Uterus (tissue), 4 donors: ENCODE results near the gene SLC25A34. TPM values are rescaled to one million over a fixed set of nuclear protein-coding genes. Genes with fewer than 3 reads are reported as not detected.

ENCODE experiments used
- DNase-seq, 2 donors: peaks; one replicate each; pipeline ENCODE4 v3.0.0-alpha.2; 2019 to 2020
- H3K27ac ChIP-seq, 2 donors: fragments of 200-600 bp; sonication (generic); 1 replicate in 1 of 2; 2 replicates in 1 of 2; pipeline ENCODE4 v1.5.1; 2016 to 2018
- H3K27me3 ChIP-seq, 2 donors: fragments of 200-600 bp; sonication (generic); one replicate each; pipeline ENCODE4 v1.5.1; 2018 to 2019; ENCODE audit warnings: control low read depth in 1 of 2
- H3K36me3 ChIP-seq, 2 donors: fragments of 200-600 bp; sonication (generic); one replicate each; pipeline ENCODE4 v1.5.1; 2019; ENCODE audit warnings: control low read depth in 1 of 2
- H3K4me1 ChIP-seq, 2 donors: fragments of 200-600 bp; sonication (generic); one replicate each; pipeline ENCODE4 v1.5.1; 2018 to 2019; ENCODE audit warnings: control low read depth in 1 of 2
- H3K4me3 ChIP-seq, 2 donors: fragments of 200-600 bp; sonication (generic); 1 replicate in 1 of 2; 2 replicates in 1 of 2; pipeline ENCODE4 v1.5.1; 2018 to 2019; ENCODE audit warnings: mild to moderate bottlenecking in 1 of 2
- H3K9me3 ChIP-seq, 2 donors: fragments of 200-600 bp; sonication (generic); one replicate each; pipeline ENCODE4 v1.5.1; 2019; ENCODE audit warnings: control low read depth in 1 of 2
- POLR2A ChIP-seq, 2 donors: fragments of 450-650 bp; IDR thresholded peaks; one replicate each; pipeline ENCODE4 v1.6.1; 2016; ENCODE audit warnings: antibody characterized with exemption in 2 of 2, mild to moderate bottlenecking in 1 of 2, moderate library complexity in 1 of 2
- intact Hi-C: fragments of 100-400 bp; cut with DNase I; formaldehyde crosslinking; loops from one replicate; pipeline ENCODE4 v1.15.1; 2023; ENCODE audit warnings: low total_unique reads
- total RNA-seq, 4 donors: library from RNA; depleted of rRNA in 3 of 4; stranded (reverse); fragments of >200 nt in 3 of 4; gene quantifications; one replicate each; pipeline versions ENCODE4 v1.1.0 to v1.2.4, GENCODE V29; 2014 to 2023
- TF ChIP-seq, protein P1 (sequence below), 4 experiments: fragments of 200-600 bp in 2 of 4; fragments of 450-650 bp in 2 of 4; sonication (generic) in 2 of 4; IDR thresholded peaks; one replicate each; pipeline ENCODE4 v1.5.1; 2016 to 2019; ENCODE audit warnings: antibody characterized with exemption in 4 of 4, mild to moderate bottlenecking in 2 of 4, moderate library complexity in 1 of 4
- donor health status: DM: yes; HTN: yes; CAD: no.

SLC25A34 gene
- total RNA-seq, 4 donors from 2014 or later, result 0.29 to 2.1 (median 1.6) TPM; not detected in 1

DNA sequence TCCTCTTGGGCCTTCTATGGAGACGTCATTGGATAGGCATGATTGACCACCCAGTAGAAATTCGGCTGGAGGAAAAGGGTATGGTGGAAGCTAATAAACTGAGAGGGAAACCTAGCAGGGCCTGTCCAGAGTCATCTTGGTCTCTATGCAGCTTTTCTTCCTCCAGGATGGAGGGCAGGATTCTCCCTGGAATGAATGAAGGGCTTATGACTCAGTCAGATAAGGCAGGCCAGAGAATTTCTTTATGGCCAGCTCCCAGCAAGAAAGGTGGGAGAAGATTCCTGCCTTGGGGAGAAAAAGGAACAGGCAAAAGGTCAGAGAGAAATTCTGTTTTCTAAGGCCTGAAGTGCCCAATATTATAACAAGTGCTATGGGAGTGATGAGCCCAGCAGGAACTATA, 39.6 kb downstream of the SLC25A34 start:
- no peak for DNase-seq
- Histone ChIP-seq H3K4me3 (no peak overlapping the region), H3K9me3 (no peaks in the 10 kb centered on the region), H3K27ac (no peak overlapping the region), H3K4me1 (no peaks in the 10 kb centered on the region), H3K27me3 (no peaks in the 10 kb centered on the region), H3K36me3 (no peaks in the 10 kb centered on the region)
- intact Hi-C loops, result no loop called here
- no peak for TF ChIP-seq POLR2A (IDR thresholded peaks at IDR 0.05)
- TF ChIP-seq, protein P1, sequence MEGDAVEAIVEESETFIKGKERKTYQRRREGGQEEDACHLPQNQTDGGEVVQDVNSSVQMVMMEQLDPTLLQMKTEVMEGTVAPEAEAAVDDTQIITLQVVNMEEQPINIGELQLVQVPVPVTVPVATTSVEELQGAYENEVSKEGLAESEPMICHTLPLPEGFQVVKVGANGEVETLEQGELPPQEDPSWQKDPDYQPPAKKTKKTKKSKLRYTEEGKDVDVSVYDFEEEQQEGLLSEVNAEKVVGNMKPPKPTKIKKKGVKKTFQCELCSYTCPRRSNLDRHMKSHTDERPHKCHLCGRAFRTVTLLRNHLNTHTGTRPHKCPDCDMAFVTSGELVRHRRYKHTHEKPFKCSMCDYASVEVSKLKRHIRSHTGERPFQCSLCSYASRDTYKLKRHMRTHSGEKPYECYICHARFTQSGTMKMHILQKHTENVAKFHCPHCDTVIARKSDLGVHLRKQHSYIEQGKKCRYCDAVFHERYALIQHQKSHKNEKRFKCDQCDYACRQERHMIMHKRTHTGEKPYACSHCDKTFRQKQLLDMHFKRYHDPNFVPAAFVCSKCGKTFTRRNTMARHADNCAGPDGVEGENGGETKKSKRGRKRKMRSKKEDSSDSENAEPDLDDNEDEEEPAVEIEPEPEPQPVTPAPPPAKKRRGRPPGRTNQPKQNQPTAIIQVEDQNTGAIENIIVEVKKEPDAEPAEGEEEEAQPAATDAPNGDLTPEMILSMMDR (IDR thresholded peaks at IDR 0.05), result no peak

DNA sequence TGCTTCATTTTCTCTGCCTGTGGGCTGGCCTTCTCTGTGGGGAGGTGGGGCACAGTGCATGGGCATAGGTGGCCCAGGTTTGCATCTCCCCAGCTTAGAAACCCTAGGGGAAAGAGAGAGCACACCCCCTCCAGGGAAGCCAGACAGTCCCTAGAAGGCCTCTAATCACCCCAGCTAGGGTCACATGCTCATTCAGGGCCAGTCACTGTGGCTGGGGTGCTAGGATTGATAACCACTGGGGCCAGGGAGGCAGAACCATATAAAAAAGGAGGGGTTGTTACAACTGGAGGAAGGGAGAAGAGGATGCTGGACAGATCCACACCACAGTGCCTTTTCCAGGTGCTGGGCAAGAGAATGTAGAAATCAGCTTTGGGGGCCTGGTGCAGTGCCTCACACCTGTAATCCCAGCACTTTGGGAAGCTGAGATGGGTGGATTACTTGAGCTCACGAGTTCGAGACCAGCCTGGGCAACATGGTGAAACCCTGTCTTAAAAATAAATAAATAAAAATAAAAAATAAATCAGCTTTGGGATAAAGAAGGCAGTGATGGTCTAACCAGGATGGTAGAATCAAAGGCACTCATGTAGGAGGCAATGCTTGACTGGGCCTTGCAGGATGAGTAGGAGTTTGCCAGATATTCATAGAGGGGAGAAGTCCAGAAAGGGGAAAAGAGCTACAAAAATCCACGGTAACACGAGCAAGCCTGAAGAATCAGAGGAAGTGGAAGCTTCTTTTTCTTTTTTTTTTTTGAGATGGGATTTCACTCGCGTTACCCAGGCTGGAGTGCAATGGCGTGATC, 42.0 kb downstream of the SLC25A34 start:
- DNase-seq, result no peak
- Histone ChIP-seq H3K27me3 (no peaks in the 10 kb centered on the region), H3K4me3 (no peak overlapping the region), H3K4me1 (no peaks in the 10 kb centered on the region), H3K36me3 (no peaks in the 10 kb centered on the region), H3K9me3 (no peaks in the 10 kb centered on the region), H3K27ac (no peak overlapping the region)
- intact Hi-C loops, result no loop called here
- no peak for TF ChIP-seq POLR2A (IDR thresholded peaks at IDR 0.05)
- TF ChIP-seq, protein P1 (IDR thresholded peaks at IDR 0.05), result no peak

DNA sequence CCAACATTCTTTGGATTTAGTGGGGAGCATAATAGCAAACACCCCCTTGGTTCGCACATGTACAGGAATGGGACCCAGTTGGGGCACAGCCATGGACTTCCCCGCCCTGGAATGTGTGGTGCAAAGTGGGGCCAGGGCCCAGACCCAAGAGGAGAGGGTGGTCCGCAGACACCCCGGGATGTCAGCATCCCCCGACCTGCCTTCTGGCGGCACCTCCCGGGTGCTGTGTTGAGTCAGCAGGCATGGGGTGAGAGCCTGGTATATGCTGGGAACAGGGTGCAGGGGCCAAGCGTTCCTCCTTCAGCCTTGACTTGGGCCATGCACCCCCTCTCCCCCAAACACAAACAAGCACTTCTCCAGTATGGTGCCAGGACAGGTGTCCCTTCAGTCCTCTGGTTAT, 49.6 kb downstream of the SLC25A34 start:
- DNase-seq, result no peak
- H3K9me3 ChIP-seq, result no peaks in the 10 kb centered on the region
- no peaks in the 10 kb centered on the region for H3K4me1 ChIP-seq
- TF ChIP-seq POLR2A (IDR thresholded peaks at IDR 0.05), result no peak
- TF ChIP-seq, protein P1 (IDR thresholded peaks at IDR 0.05), result no peak
- H3K27ac ChIP-seq, result no peak overlapping the region
- no peaks in the 10 kb centered on the region for H3K27me3 ChIP-seq
- no peaks in the 10 kb centered on the region for H3K36me3 ChIP-seq
- no peak overlapping the region for H3K4me3 ChIP-seq
- intact Hi-C loops, result no loop called here

DNA sequence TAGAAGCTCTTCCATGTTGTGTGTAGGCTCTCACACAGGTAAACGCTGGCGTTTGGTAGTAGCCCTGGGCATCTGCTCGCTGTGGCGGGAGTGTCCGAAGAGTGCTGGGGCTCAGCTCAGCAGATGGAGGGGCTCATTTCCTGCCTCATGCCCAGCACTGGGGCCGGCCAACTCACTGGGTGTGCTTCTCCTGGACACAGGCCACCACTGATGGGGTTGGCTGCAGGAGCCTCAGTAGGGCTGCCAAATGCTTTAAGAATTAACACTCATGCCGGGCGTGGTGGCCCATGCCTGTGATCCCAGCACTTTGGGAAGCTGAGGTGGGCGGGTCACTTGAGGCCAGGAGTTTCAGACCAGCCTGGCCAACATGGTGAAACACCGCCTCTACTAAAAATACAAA, 50.5 kb downstream of the SLC25A34 start:
- TF ChIP-seq, protein P1 (IDR thresholded peaks at IDR 0.05), result no peak
- TF ChIP-seq POLR2A (IDR thresholded peaks at IDR 0.05), result no peak
- H3K4me3 ChIP-seq, result no peak overlapping the region
- H3K36me3 ChIP-seq, result no peaks in the 10 kb centered on the region
- H3K9me3 ChIP-seq, result no peaks in the 10 kb centered on the region
- no peak for DNase-seq
- H3K27me3 ChIP-seq, result no peaks in the 10 kb centered on the region
- H3K4me1 ChIP-seq, result no peaks in the 10 kb centered on the region
- intact Hi-C loops, result no loop called here
- peak overlapping the region in 1 of 2 donors; percentile 4 for H3K27ac ChIP-seq

DNA sequence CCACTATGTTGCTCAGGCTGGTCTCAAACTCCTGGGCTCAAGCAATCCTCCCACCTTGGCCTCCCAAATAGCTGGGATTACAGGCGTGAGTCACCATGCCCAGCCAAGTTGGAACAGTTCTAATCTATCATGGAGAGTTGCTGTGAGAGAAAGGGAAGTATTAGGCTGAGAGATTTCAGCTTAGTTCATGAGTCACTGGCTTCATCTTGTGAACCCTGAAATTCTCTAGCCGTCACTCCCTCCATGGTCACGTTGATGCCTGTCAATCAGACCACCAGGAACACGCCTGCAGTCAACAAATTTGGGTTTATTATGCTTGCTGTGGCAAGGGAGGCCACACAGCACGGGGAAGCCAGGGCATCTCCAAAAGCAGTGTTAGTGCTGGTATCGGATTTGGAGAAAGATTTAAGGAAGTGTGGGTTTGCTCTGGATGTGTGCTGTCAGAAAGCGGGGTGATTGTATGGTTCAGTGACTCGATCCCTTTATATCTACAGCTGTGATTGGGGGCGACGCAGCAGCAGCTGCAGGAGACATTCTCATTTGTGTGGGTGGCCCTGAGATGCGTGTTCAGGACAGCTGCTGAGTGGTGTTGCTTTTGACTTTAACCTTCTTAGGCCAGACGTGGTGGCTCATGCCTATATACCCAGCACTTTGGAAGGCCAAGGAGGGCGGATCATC, 52.7 kb downstream of the SLC25A34 start:
- DNase-seq, result no peak
- Histone ChIP-seq H3K4me3 (no peak overlapping the region), H3K9me3 (no peaks in the 10 kb centered on the region), H3K36me3 (no peaks in the 10 kb centered on the region), H3K27ac (no peak overlapping the region), H3K4me1 (no peaks in the 10 kb centered on the region), H3K27me3 (no peaks in the 10 kb centered on the region)
- TF ChIP-seq, protein P1 (IDR thresholded peaks at IDR 0.05), result no peak
- TF ChIP-seq POLR2A (IDR thresholded peaks at IDR 0.05), result no peak
- intact Hi-C loops, result no loop called here
